Measurements from ENCODE around the gene RAD23A.
"Not testable (repeated sequence)": the region's sequence is repeated elsewhere in the genome, so short reads cannot be mapped to it uniquely, and the experiment has no call there.

Gene RAD23A

DNA sequence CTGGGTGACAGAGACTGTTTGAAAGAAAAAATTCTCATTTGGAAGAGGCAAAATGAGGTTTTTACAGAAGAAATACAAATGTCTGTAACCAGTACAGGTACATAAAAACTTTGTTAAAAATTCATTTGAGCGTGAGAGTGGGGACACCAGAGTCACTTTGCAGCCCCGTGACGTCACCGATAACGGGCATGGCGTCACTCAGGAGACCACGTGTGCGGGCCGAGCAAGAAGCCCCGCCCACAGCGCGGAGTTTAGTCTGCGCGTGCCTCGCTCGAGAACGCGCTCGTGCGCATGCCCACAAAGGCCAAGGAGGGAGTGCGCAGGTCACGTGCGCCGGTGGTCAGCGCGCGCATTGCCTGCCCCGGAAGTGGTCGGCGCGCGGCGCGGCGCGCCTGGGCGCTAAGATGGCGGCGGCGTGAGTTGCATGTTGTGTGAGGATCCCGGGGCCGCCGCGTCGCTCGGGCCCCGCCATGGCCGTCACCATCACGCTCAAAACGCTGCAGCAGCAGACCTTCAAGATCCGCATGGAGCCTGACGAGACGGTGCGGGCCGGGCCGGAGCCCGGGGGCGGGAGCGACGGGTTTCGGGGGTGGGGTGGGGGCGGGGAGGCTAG, at the start of gene RAD23A:
Gene RAD23A, plus strand, starts transcription at position 384 of the 613 bp plus-strand sequence. Its CDS starts 87 bp downstream, at position 471.
- DNase-seq (ENCODE audit: low read depth): peak; percentile 96

DNA sequence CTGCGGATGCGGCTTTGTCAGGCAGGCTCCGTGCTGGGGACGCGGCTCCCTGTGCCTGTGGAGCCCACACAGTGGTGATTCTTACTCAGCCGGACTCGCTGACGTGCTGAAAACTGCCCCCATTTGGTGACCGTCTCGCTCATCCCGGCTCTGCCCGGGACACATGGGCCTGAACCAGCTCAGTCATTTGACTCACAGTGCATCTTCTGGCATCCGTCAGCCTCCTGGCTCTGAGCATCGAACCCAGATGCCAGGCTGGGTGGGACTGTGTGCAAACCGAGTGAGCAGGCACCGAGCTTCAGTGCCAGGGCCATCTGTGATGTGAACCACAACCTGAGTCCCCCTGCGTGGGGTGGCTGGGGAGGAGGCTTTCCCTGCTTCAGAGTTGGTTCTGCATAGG, 49.2 kb upstream of the RAD23A start:
- no peak for DNase-seq (ENCODE audit: low read depth)

DNA sequence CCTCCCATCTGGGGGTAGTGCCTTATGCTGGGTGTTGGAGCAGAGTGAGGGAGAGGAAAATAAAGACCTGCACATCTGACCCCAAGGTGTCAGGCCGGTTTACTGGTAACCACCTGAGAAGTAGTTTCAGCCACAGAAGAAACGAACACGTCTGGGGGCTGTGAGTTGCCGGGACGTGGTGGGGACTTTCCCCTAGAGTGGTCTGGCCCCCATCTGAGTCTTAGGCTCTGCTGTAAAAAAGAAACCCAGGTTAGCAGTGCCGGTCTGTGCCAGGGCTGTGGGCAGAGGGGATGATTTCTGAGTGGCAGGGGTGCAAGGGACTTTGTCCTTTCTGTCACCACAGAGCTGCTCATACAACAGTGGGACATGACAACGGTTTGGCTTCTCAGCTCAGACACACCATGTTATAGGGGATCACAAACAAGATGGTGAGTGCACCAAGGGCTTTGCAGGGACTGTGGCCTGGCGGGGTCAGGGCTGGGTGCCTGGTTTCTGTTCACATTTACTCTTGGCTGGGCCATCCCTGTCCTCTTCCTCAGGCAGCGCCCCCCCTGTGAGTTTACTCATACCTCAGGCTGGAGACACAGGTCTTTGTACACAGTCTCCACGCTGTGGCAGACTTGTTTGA, 45.7 kb upstream of the RAD23A start:
- DNase-seq (ENCODE audit: low read depth): no peak

DNA sequence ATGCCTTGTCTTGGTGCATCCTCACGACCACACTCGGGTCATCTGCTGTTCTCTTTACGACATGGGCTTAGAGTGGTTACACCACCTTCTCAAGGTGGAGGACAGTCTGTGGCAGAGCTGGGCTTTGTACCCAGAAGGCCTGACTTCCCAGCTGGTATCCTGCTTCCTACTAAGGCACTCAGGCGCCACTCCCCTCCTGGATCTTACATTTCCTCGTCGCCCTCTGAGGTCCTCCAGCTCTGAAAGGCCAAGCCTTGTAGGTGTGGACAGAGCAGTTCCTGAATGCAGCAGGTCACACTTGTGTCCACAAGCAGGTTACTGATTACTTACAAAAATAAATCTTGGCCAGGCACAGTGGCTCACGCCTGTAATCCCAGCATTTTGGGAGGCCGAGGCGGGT, 38.5 kb upstream of the RAD23A start:
- DNase-seq (ENCODE audit: low read depth): no peak

DNA sequence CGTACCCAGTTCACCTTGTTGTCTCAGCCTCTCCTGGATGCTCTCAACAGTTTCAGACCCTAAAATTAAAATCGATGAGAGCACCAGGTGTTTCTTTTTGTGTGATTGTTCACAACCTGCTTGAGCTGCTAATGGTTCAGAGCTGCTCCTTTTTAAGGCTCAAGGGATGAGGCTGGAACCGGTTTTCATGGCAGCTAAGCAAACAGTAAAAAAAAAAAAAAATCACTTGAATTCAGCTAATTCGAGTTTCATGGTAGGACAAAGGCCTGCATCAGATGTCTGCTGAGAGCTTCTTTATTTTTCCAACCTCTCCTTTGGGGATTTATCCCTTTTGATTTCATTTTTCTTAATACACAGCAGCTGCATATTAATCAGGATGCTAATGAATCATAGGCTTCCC, 33.1 kb upstream of the RAD23A start:
- no peak for DNase-seq (ENCODE audit: low read depth)

DNA sequence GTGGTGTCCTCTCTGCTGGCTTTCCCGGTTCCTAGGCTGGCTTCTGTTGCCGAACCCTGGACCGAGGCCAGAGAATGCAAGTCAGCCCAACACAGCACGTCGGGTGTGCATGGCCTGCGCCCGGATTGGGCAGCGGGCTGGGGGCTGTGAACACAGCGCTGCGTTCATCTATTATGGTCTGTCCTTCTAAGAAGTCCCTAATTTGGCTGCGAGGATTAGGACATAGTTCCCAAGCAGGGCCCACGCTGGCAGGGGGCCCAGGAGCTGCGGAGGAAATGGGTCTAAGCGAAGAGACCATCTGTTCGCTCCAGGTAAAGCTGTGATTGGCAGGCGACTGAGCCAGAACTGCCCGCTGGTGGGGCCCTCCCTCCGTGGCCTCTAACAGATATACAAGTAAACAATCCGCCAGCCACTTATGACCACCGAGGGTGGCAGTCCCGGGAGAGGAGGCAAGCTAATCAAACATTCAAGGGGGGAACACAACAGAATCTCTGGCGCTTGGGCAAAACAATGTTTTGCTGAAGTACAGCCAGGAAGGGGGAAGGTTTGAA, 32.6 kb upstream of the RAD23A start:
- peak; percentile 33 for DNase-seq (ENCODE audit: low read depth)

DNA sequence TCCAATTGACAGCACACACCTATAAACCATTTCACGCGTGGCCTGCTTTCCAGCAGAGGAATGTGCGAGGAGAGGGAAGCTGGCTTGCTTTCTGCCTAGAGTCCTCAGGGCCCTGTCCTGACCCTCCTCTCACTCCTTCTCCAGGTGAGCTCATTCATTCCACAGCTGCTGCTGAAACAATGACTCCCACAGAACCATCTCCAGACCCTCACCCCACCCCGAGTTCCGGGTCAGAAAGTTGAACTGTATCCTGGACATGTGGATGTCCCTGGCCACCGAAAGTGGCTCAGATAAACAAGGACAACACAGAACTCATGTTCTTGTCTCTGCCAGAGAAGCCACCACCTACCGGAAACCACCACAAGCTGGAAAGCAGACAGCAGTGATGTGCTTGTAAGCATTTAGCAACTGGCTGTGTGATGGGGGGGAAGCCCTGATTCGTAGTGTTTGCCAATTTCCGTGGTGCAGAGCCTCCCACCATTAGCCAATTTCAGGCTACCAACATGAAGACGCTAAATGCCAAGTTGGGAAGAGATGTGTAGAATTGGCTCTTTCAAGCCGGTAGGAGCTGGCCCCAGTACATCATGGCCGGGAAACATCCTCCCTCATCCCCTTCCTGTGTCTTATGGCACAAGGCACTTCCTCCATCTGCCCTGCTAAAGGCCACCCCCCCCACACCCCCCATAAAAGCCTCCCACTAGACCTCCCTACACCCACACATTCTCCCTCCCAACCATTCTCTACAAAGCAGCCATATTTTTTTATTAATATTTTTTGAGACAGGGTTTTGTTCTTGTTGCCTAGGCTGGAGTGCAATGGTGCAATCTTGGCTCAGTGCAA, 31.6 kb upstream of the RAD23A start:
- no peak for DNase-seq (ENCODE audit: low read depth)

DNA sequence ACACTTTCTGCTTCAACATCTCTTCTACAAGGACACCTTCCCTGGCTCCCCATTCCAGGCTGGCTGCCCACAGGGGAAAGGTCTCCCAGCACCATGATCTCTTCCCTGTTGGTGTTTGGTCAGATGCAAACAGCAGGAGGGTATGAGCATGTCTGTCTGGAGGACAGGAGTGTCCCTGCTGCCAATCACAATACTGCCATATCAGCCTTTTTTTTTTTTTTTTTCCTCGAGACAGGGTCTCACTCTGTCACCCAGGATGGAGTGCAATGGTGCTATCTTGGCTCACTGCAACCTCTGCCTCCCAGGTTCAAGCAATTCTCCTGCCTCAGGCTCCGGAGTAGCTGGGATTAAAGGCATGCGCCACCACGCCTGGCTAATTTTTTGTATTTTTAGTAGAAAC, 29.8 kb upstream of the RAD23A start:
- DNase-seq (ENCODE audit: low read depth): not testable (repeated sequence)

DNA sequence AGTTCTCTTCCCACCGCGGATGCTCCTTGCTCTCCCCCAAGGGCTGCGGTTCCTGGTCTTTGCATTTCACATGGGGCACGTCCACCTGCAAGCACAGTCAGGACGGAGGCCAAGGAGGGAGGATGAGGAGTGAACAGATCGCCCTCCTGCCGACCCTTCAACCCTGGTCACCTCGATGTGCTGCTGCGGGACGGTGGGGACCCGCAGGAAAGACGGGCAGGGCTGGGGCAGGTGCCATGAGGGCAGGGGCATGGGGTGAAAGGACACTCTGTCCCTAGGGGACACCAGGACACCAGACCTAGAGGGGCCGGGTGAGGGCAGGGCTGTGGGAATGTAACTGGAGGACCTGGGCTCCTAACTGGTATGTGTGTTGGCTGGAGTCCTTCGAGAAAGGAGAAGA, 27.4 kb upstream of the RAD23A start:
- DNase-seq (ENCODE audit: low read depth): no peak

DNA sequence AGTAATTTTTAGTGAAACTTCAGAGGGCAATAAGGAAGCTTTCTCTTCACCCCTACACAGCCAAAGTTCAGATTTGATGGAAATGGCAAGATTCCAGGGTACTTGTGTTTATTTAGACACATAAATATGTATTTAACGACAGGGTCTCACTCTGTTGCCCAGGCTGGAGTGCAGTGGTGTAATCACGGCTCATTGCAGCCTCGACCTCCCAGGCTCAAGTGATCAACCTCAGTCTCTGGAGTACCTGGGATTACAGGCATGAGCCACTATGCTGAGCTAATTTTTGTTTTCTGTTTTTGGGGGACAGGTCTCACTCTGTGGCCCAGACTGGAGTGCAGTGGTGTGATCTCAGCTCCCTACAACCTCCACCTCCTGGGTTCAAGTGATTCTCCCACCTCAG, 24.6 kb upstream of the RAD23A start:
- DNase-seq (ENCODE audit: low read depth): no peak

DNA sequence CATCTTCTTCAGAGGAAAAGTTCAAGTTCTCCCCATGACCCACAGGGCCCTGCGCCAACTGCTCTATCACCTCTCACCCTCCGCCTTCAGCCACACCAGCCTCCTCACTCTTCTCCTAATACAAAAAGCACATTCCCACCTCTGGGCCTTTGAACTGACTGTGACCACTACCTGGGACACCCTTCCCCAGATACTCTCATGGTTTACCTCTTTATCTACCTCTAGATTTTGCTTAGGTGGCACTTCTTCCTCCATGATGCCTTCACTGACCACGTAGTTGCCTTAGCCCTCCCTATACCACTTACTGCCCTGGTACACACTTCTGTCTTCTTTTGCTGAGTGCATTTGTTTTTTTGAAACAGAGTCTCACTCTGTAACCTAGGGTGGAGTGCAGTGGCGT, 22.7 kb upstream of the RAD23A start:
- no peak for DNase-seq (ENCODE audit: low read depth)

DNA sequence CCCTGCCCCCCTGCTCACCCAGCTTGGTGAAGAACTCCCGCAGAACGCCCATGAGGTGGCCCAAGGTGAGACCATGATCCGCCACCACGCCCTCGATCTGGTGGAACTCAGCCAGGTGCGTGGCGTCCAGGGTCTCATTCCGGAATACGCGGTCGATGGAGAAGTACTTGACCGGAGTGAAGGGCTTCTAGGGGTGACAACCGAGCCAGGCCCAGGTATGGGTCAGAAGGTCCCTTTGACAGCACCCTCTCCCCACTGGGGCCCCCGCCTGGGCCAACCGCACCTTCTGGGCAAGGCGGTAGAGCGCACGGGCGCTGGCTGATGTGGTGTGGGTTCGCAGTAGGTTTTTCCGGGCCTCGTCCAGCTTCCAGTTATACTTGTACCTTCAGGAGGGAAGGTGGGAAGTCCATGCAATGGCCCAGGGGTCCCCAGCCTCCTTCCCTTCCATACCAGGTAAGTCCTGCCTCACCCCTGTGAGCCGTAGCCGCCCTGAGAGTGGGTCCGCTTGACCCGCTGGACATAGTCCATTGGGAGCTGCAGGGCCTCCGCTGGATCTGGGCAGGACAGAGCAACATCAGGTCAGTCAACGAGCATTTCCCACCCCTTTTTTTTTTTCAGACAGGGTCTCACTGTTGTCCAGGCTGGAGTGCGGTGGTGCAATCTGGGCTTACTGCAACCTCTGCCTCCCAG, 20.9 kb upstream of the RAD23A start:
- DNase-seq (ENCODE audit: low read depth): no peak

DNA sequence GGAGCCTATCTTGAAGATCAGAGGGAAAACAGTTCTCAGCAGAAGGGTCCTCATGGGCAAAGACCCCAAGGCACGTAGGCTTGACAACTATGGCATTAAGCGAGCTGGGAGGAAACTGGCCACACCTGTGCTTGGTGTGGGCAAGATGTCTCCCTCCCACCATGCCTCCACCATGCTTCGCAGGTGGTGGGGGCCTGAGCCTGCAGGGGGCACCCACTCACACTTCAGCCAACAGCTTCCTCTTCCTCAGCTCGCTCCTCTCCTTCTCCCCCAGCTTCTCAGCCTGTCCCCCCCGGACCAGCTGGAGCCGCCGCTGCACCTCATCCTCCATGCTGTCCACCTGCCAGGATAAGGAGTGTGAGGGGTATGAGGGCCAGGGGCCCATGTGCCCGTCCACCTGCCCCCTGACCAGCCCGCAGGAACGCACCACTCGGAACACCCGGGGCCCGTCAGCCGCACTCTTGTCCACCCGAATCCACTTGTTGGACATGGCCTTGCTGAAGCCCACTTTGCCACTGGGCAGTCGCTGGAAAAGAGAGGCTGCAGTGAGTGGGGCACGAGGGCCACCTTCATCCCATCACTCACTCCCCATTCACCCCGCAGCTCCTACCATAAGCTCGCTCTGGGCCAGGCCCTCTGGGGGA, 15.5 kb upstream of the RAD23A start:
- DNase-seq (ENCODE audit: low read depth): no peak

DNA sequence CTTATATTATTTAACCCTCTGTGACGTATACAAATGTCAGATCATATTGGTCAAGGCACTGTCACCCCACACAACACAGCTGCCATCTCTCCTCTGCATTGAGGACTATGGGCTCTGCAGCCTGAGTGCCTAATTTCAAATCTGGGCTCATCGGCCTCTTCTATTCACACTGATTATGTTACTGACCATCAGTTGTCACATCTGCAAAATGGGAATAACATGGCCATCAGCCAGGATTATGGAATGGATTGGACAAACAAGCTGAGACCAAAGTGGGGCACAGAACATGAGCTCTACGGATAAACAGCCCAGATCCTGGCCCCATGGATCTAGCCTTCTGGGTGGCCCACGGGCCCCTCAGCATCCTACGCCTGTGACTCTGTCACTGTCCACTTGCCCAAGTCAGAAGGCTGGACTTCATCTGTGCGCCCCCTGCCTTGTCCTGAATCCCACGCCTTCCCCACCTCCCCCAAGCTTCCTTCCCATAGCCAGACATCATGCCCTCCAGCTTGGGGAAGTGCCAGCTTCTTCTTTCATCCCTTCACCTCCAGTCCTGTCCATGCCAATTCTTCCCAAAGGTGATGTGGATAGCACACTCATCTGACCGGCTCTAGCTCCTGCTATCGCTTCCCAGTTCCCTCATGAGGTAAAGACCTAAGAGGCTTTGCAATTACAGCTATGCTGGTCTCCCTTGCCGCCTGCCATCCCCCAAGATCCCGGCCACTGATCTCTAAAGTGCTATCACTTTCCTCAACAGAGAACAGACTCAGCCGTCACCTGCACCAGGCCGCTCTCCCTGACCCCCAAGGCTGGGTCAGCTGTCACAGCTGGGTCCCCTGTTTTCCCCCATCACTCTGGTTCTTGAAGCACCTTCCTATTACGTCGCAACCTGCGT, 13.0 kb upstream of the RAD23A start:
- no peak for DNase-seq (ENCODE audit: low read depth)

DNA sequence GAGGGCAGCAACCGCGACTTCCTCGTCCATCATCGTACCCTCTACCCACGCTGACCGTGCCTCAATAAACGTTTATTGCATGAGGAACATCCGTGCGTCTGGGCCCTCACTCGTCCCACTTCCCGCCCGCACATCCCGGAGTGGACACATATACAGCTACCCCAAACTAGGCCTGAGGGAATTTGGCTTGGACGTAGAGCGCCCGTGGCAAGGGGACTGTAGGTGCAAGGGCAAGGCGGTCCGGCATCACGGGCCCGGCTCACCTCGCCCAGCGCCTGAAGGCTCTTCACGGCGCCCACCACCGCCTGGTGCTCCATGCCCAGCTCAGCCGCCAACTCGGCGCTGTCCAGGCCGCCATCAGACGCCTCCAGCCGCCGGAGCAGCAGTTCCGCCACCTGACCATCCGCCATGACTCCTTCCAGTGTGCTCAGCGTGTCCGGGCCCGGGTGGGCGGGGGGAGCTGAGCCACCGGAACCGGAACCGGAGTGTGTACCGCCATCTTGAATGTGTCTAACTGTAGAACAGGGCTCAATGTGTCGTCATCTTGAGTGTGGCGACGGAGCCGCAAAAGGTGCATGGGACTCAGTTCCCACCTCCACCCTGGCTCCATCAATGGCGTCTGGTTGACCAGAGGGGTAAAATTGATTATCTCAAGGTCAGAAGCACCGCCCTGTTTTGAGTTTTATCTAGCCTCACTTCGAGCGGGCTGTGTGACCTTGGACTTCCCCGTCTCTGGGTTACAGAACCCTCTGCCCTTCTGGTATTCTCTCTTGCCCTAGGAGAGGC, 12.2 kb upstream of the RAD23A start, which contains the start of gene FARSA:
Gene FARSA, minus strand, starts transcription at position 425 of the 786 bp plus-strand sequence. Its CDS starts 15 bp downstream, at position 410.
- peak; percentile 77 for DNase-seq (ENCODE audit: low read depth)

DNA sequence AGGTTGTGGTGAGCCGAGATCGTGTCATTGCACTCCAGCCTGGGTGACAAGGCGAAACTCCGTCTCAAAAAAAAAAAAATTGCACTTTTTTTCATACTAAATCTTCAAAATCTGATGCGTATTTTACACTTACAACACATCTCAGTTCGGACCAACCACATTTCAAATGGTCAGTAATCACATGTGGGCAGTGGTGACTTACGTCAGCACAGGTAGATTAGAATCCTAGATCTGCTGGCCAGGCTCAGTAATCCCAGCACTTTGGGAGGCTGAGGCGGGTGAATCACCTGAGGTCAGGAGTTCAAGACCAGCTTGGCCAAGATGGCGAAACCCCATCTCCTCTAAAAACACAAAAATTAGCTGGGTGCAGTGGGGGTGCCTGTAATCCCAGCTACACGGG, 10.6 kb upstream of the RAD23A start:
- no peak for DNase-seq (ENCODE audit: low read depth)

DNA sequence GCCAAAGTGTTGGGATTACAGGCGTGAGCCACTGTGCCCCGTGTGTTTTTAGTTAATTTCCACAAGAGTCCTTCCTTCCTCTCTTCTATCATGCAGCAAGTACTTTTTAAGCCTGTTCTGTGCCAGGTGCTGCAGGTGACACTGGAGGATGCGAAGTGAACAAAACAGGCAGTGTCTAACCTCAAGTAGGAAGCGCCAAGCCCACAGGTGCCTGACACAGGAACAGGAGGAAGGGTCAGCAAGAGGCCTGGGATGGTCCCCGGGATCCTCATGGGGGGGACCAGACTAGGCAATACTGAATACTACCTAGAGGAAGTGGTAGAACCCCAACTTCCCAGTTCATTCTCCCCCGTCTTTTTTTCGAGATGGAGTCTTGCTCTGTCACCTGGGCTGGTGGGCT, 9.1 kb upstream of the RAD23A start:
- no peak for DNase-seq (ENCODE audit: low read depth)

DNA sequence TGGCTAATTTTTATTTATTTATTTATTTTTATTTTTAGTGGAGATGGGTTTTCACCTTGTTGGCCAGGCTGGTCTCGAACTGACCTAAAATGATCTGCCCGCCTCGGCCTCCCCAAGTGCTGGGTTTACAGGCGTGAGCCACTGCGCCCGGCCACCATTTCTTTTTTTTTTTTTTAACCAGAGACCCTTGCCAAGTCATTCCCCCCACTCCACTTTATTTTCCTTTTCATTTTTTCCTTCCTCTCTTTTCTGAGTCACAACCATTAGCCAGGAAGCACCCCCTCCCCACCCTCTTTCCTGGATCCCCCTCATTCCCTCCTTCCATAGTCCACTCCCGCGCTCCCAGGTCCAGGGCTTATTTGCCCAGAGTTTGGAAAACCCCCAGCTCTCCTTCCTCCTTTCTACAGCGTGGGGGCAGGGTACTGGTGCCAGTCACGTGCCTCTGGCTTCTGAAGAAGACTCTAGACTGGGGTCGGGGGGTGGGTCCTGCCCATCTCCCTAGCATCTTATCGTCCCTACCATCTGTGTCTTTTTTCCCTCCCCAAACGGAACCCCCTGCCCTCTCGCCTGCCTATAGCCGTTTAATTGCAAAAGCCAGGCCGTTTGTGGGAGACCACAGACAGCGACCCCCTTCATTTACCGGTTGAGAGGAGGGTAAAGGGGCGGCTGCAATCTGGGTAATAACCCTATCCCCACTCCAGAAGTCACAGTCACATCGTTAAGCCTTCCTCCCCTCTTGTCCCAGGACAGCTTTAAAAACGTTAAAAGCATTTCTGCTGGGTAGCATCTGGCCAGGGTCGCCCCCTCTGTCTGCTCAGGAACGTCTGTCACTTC, 8.4 kb upstream of the RAD23A start:
- DNase-seq (ENCODE audit: low read depth): no peak

All from fibroblast of the conjunctiva (primary cell).